SJSA1 (cell line): Measurements from ENCODE around the gene ZNG1E. TPM values are rescaled to one million over a fixed set of nuclear protein-coding genes. Genes with fewer than 3 reads are reported as not detected.
"Not testable (repeated sequence)": the region's sequence is repeated elsewhere in the genome, so short reads cannot be mapped to it uniquely, and the experiment has no call there.

Experiments used
- DNase-seq, 2 experiments: peaks; one replicate each; pipeline ENCODE4 v3.0.0-alpha.2; 2015 to 2020; ENCODE audit warnings: low spot score in 2 of 2, low read depth in 1 of 2
- H3K27ac ChIP-seq: fragments of 250-450 bp; sonication (Bioruptor Pico); 2 replicates; pipeline ENCODE4 v1.5.1; 2020; ENCODE audit warnings: mild to moderate bottlenecking, moderate library complexity
- H3K27me3 ChIP-seq: fragments of 250-450 bp; sonication (Bioruptor Pico); replicated peaks from 2 replicates; pipeline ENCODE4 v1.5.1; 2020; ENCODE audit warnings: mild to moderate bottlenecking, moderate library complexity
- H3K36me3 ChIP-seq: fragments of 250-450 bp; sonication (Bioruptor Pico); 2 replicates; pipeline ENCODE4 v1.5.1; 2020; ENCODE audit warnings: mild to moderate bottlenecking
- H3K4me1 ChIP-seq: fragments of 250-450 bp; sonication (Bioruptor Pico); replicated peaks from 2 replicates; pipeline ENCODE4 v1.6.1; 2021; ENCODE audit warnings: mild to moderate bottlenecking
- H3K4me3 ChIP-seq: fragments of 250-450 bp; sonication (Bioruptor Pico); 2 replicates; pipeline ENCODE4 v1.5.1; 2020; ENCODE audit warnings: mild to moderate bottlenecking
- H3K9me3 ChIP-seq: fragments of 250-450 bp; sonication (Bioruptor Pico); replicated peaks from 2 replicates; pipeline ENCODE4 v1.5.1; 2020; ENCODE audit warnings: mild to moderate bottlenecking
- total RNA-seq: library from RNA; depleted of rRNA; stranded (reverse); fragments of >200 nt; shearing (Covaris generic); gene quantifications from 2 replicates; pipeline ENCODE4 v1.2.3, GENCODE V29; 2014; rRNA removed

ZNG1E gene
- total RNA-seq, result 14.9 and 24.0 TPM in 2 replicates

DNA sequence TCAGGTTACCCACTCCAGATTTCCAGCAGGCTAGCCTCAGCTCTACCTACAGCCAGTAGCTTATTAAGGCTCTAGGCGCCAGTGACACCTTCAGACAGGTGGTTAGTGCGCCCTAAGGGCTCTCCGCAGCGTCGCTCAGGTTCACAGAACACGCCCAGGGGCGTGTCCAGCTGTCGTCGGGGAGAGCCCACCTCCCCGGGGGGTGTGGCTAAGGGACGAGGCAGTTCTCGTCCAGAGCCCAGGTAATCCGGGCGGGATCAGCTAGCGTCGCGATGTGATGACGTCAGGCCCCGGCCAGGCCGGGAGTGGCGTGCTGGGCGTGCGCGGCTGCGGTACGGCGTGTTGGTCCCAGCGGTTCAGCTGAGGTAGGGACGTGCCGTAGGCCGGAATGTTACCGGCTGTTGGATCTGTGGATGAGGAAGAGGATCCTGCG is at the start of gene ZNG1E:
ZNG1E (plus strand) TSS at position 340 of the 433 bp plus-strand sequence; CDS start at position 389, 49 bp downstream.
- H3K9me3 ChIP-seq, H3K27ac ChIP-seq, H3K36me3 ChIP-seq, H3K4me1 ChIP-seq, H3K4me3 ChIP-seq, H3K27me3 ChIP-seq: not testable (repeated sequence)
- DNase-seq, result peak in 1 of 2 experiments; percentile 1

DNA sequence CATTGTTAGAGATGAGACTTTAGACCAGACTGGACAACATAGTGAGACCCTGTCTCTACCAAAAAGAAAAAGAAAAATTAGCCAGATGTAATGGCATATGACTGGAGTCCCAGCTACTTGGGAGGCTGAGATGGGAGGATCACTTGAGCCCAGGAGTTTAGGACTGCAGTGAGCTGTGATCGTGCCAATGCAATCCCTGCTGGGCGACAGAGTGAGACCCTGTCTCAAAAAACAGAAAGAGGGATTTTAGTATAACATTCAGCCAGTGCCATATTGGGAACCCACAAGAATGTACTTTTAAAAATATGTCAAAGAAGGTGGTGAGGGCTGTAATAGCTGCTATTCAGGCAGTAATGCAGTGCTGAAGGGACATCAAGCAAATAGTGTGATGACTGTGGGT is 2.1 kb upstream of the ZNG1E start:
- not testable (repeated sequence) for H3K4me3 ChIP-seq, H3K4me1 ChIP-seq, H3K9me3 ChIP-seq, DNase-seq, H3K36me3 ChIP-seq, H3K27me3 ChIP-seq, H3K27ac ChIP-seq

GRCh38 chr9:65675018-65675417 is 710 bp upstream of the ZNG1E start:
- H3K27me3 ChIP-seq, H3K4me3 ChIP-seq, H3K9me3 ChIP-seq, DNase-seq, H3K4me1 ChIP-seq, H3K27ac ChIP-seq, H3K36me3 ChIP-seq: not testable (repeated sequence)

DNA sequence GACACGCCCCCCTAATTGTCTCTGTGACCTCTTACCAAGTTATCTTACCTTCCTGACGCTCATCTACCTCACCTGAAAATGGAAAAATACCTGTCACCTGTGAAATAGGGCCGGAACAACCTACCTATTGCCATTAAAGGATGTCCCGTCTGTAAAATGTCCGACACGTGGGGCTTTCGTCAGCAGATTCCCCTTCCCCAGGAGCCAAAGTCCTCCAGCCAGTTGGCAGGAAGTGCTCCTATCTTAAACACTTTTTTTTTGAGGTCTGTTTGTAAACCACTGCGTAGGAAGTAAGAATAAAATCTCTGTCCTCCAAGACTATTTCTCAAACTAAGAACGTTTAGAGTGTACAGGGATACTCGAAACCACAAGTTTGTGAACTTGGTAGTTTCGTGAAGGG is 661 bp downstream of the ZNG1E start:
- H3K9me3 ChIP-seq, H3K27ac ChIP-seq, H3K4me1 ChIP-seq, DNase-seq, H3K36me3 ChIP-seq, H3K4me3 ChIP-seq, H3K27me3 ChIP-seq: not testable (repeated sequence)

GRCh38 chr9:65678533-65678932 is 2.8 kb downstream of the ZNG1E start:
- H3K4me3 ChIP-seq, H3K9me3 ChIP-seq, H3K4me1 ChIP-seq, H3K27ac ChIP-seq, H3K27me3 ChIP-seq, DNase-seq, H3K36me3 ChIP-seq: not testable (repeated sequence)

GRCh38 chr9:65703550-65703949 is 27.8 kb downstream of the ZNG1E start:
- not testable (repeated sequence) for H3K4me1 ChIP-seq, H3K27ac ChIP-seq, H3K36me3 ChIP-seq, H3K4me3 ChIP-seq, H3K9me3 ChIP-seq, H3K27me3 ChIP-seq, DNase-seq

- H3K27me3 ChIP-seq, DNase-seq, H3K4me3 ChIP-seq, H3K36me3 ChIP-seq, H3K27ac ChIP-seq, H3K4me1 ChIP-seq, H3K9me3 ChIP-seq: not testable (repeated sequence)
These were observed 38.7 kb downstream of the ZNG1E start for GRCh38 chr9:65714445-65714844.

DNA sequence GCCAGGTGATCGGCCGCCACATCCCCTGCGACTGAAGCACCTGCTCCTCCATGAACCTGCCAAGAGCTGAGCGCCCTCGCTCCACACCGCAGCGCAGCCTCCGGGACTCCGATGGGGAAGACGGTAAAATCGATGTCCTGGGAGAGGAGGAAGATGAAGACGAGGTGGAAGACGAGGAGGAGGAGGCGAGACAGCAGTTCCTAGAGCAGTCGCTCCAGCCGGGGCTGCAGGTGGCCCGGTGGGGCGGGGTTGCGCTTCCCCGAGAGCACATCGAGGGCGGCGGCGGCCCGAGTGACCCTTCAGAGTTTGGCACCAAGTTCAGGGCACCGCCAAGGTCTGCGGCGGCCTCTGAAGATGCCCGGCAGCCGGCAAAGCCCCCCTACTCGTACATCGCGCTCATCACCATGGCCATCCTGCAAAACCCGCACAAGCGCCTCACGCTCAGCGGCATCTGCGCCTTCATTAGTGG is 61.4 kb downstream of the ZNG1E start, which contains the start of gene FOXD4L4:
FOXD4L4 (plus strand) TSS at position 51 of the 469 bp plus-strand sequence; CDS start at position 51, 0 bp downstream.
- H3K4me3 ChIP-seq, DNase-seq, H3K4me1 ChIP-seq, H3K27ac ChIP-seq, H3K9me3 ChIP-seq, H3K27me3 ChIP-seq, H3K36me3 ChIP-seq: not testable (repeated sequence)

- not testable (repeated sequence) for H3K36me3 ChIP-seq, DNase-seq, H3K27ac ChIP-seq, H3K9me3 ChIP-seq, H3K4me3 ChIP-seq, H3K27me3 ChIP-seq, H3K4me1 ChIP-seq
These were observed 62.4 kb downstream of the ZNG1E start for GRCh38 chr9:65738133-65738532.

Other genes with a start within 250 kb of the ZNG1E start
- not detected in 2 replicates for gene FOXD4L4, start 61.2 kb downstream of the ZNG1E start, total RNA-seq